PC-9 (cell line): Measurements from ENCODE around the gene CHMP3. TPM values are rescaled to one million over a fixed set of nuclear protein-coding genes. Genes with fewer than 3 reads are reported as not detected.

Source experiments
- BruUV-seq: library from RNA; stranded (reverse); fragments of 400-500 nt; replicated peaks from 2 replicates; lab custom pipeline; 2021; lab: Mats Ljungman, UMichigan
- CTCF ChIA-PET: fragments of 300-600 bp; sonication (Branson Sonifier 250); formaldehyde crosslinking; loops from one replicate; lab custom pipeline; 2022; ENCODE audit warnings: antibody characterized with exemption; lab: Charles Lee
- POLR2A ChIA-PET: fragments of 300-600 bp; sonication (Branson Sonifier 250); formaldehyde crosslinking; loops from one replicate; lab custom pipeline; 2022; ENCODE audit warnings: antibody characterized with exemption; ENCODE audit not compliant: unreplicated experiment; lab: Charles Lee
- DNase-seq, 2 experiments: peaks; one replicate each; pipeline versions ENCODE4 v3.0.0 to v3.0.0-alpha.2; 2015 to 2022; ENCODE audit warnings: mixed read lengths in 1 of 2
- H2AFZ ChIP-seq: fragments of 200-600 bp; sonication (generic); 2 replicates; pipeline ENCODE4 v1.8.1; 2017; ENCODE audit warnings: antibody characterized with exemption
- H3F3A ChIP-seq: fragments of 200-600 bp; sonication (generic); 2 replicates; pipeline ENCODE4 v1.8.1; 2017; ENCODE audit warnings: antibody characterized with exemption, mild to moderate bottlenecking, low read depth; ENCODE audit not compliant: insufficient read depth
- H3K27ac ChIP-seq: fragments of 200-600 bp; sonication (generic); 2 replicates; pipeline ENCODE4 v1.6.1; 2016; ENCODE audit warnings: mixed run types
- H3K27me3 ChIP-seq: fragments of 200-600 bp; sonication (generic); 2 replicates; pipeline ENCODE4 v1.6.1; 2016; ENCODE audit warnings: low read depth, mixed run types; ENCODE audit not compliant: insufficient read depth
- H3K36me3 ChIP-seq: fragments of 200-600 bp; sonication (generic); 2 replicates; pipeline ENCODE4 v1.6.1; 2016; ENCODE audit warnings: low read depth, mixed run types
- H3K4me1 ChIP-seq: fragments of 200-600 bp; sonication (generic); replicated peaks from 2 replicates; pipeline ENCODE4 v1.6.1; 2016; ENCODE audit warnings: mixed run types; ENCODE audit not compliant: insufficient read depth
- H3K4me2 ChIP-seq: fragments of 200-600 bp; sonication (generic); 2 replicates; pipeline ENCODE4 v1.6.1; 2017; ENCODE audit warnings: mixed run types
- H3K4me3 ChIP-seq: fragments of 200-600 bp; sonication (generic); 2 replicates; pipeline ENCODE4 v1.6.1; 2016; ENCODE audit warnings: mixed run types
- H3K79me2 ChIP-seq: fragments of 200-600 bp; sonication (generic); 2 replicates; pipeline ENCODE4 v1.6.1; 2017; ENCODE audit warnings: low read depth, mixed run types
- H3K9me2 ChIP-seq: fragments of 200-600 bp; sonication (generic); 2 replicates; pipeline ENCODE4 v1.8.1; 2017; ENCODE audit warnings: mild to moderate bottlenecking; ENCODE audit not compliant: insufficient read depth
- H3K9me3 ChIP-seq: fragments of 200-600 bp; sonication (generic); 2 replicates; pipeline ENCODE4 v1.8.1; 2016; ENCODE audit warnings: low read depth; ENCODE audit not compliant: insufficient read depth
- H4K20me1 ChIP-seq: fragments of 200-600 bp; sonication (generic); 2 replicates; pipeline ENCODE4 v1.8.1; 2017; ENCODE audit not compliant: insufficient read depth
- EZH2 ChIP-seq: fragments of 200-600 bp; sonication (generic); IDR thresholded peaks from 2 replicates; pipeline ENCODE4 v1.8.0; 2017; ENCODE audit warnings: antibody characterized with exemption, low read depth
- intact Hi-C: fragments of 100-400 bp; cut with micrococcal nuclease; formaldehyde crosslinking; loops from one replicate; pipeline ENCODE4 v1.10.0; 2022; ENCODE audit not compliant: unreplicated experiment
- total RNA-seq: library from RNA; stranded (reverse); gene quantifications from 2 replicates; pipeline ENCODE4 v1.2.3, GENCODE V29; 2021
- TF ChIP-seq, protein P1 (sequence below): fragments of 200-600 bp; sonication (generic); conservative IDR thresholded peaks from 2 replicates; pipeline ENCODE4 v1.6.1; 2017; ENCODE audit warnings: mixed run types, antibody characterized with exemption, mild to moderate bottlenecking, moderate library complexity

CHMP3 gene
- total RNA-seq, 1 experiment from 2014 or later = 108 TPM

DNA sequence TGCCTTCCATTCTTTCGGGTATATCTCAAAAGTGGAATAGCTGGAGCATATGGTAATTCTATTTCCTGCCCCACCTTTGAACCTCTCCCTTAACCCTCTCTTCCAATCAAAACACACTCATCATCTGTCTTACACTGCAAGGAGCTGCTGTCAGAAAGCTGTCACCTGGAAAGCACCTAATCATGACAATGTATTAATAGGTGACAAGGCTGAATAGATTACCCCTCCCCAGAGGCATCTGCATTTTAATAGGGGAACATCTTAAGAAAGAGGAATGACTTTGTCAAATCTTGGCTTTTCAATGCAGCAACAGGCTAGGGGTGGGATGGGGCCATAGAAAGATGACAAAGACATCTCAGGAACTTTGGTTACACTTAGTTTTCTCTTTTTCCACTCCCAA, 41.3 kb downstream of the CHMP3 start:
- H3K36me3 ChIP-seq = no peaks in the 10 kb centered on the region
- DNase-seq = no peak
- H2AFZ ChIP-seq = no peak overlapping the region
- TF ChIP-seq EZH2 = no peak
- TF ChIP-seq, protein P1, sequence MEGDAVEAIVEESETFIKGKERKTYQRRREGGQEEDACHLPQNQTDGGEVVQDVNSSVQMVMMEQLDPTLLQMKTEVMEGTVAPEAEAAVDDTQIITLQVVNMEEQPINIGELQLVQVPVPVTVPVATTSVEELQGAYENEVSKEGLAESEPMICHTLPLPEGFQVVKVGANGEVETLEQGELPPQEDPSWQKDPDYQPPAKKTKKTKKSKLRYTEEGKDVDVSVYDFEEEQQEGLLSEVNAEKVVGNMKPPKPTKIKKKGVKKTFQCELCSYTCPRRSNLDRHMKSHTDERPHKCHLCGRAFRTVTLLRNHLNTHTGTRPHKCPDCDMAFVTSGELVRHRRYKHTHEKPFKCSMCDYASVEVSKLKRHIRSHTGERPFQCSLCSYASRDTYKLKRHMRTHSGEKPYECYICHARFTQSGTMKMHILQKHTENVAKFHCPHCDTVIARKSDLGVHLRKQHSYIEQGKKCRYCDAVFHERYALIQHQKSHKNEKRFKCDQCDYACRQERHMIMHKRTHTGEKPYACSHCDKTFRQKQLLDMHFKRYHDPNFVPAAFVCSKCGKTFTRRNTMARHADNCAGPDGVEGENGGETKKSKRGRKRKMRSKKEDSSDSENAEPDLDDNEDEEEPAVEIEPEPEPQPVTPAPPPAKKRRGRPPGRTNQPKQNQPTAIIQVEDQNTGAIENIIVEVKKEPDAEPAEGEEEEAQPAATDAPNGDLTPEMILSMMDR = no peak
- intact Hi-C loops = no loop called here
- POLR2A ChIA-PET = no interaction called here
- H3K9me3 ChIP-seq = no peaks in the 10 kb centered on the region
- H3F3A ChIP-seq = no peaks in the 10 kb centered on the region
- no peaks in the 10 kb centered on the region for H3K27me3 ChIP-seq
- no peak overlapping the region for H3K4me2 ChIP-seq
- H3K79me2 ChIP-seq = no peaks in the 10 kb centered on the region
- H3K27ac ChIP-seq = no peak overlapping the region
- H4K20me1 ChIP-seq = no peaks in the 10 kb centered on the region
- H3K4me3 ChIP-seq = no peak overlapping the region
- H3K9me2 ChIP-seq = no peaks in the 10 kb centered on the region; the same call in 1 of the 2 replicates
- CTCF ChIA-PET = no interaction called here
- BruUV-seq = no TSS peak
- no peaks in the 10 kb centered on the region for H3K4me1 ChIP-seq

DNA sequence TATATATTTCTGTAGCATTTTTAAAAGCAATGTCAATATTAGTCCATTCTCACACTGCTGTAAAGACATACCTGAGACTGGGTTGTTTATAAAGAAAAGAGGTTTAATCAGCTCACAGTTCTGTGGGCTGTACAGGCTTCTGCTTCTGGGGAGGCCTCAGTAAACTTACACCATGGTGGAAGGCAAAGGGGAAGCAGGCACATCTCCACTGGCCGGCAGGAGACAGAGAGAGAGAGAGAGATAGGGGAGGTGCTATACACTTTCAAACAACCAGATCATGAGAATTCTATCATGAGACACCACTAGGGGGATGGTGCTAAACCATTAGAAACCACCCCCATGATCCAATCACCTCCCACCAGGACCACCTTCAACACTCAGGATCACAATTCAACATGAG, 43.1 kb downstream of the CHMP3 start:
- H3F3A ChIP-seq = no peaks in the 10 kb centered on the region
- POLR2A ChIA-PET = no interaction called here
- no peaks in the 10 kb centered on the region for H3K4me1 ChIP-seq
- TF ChIP-seq, protein P1 = no peak
- TF ChIP-seq EZH2 = no peak
- no peak overlapping the region for H3K4me2 ChIP-seq
- no peaks in the 10 kb centered on the region for H3K9me3 ChIP-seq
- no peak overlapping the region for H3K4me3 ChIP-seq
- no peaks in the 10 kb centered on the region for H4K20me1 ChIP-seq
- CTCF ChIA-PET = no interaction called here
- no peak overlapping the region for H3K27ac ChIP-seq
- no peaks in the 10 kb centered on the region for H3K27me3 ChIP-seq
- DNase-seq = no peak
- no TSS peak for BruUV-seq
- H3K79me2 ChIP-seq = no peaks in the 10 kb centered on the region
- intact Hi-C loops = no loop called here
- H3K9me2 ChIP-seq = no peaks in the 10 kb centered on the region; the same call in 1 of the 2 replicates
- no peaks in the 10 kb centered on the region for H3K36me3 ChIP-seq
- H2AFZ ChIP-seq = no peak overlapping the region

DNA sequence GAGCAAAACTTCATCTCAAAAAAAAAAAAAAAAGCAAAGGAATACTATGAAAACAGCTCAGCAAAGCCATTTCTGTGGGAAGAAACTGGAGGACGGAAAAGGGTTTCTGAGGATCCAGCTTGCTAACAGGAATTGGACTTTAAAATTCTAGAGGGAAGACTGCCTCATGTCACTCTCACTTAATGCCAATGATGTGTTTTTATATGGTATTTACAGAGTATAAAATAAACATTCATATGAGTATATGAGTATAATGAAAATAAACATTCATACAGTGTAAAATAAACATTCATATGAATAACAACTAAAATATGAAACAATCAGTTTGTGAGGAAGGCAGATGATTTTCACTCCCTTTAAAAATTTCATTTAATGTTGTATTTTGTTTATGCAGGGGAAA, 43.9 kb downstream of the CHMP3 start:
- no peaks in the 10 kb centered on the region for H4K20me1 ChIP-seq
- no peak overlapping the region for H3K27ac ChIP-seq
- no peaks in the 10 kb centered on the region for H3K79me2 ChIP-seq
- H3K4me1 ChIP-seq = no peaks in the 10 kb centered on the region
- no peaks in the 10 kb centered on the region for H3K27me3 ChIP-seq
- BruUV-seq = no TSS peak
- H3K9me2 ChIP-seq = no peaks in the 10 kb centered on the region
- no peak for DNase-seq
- H3K4me3 ChIP-seq = no peak overlapping the region
- ChIA-PET CTCF (no interaction called here), POLR2A (no interaction called here)
- no peak for TF ChIP-seq EZH2
- TF ChIP-seq, protein P1 = no peak
- no peaks in the 10 kb centered on the region for H3F3A ChIP-seq
- H2AFZ ChIP-seq = no peak overlapping the region
- H3K36me3 ChIP-seq = no peaks in the 10 kb centered on the region
- intact Hi-C loops = no loop called here
- no peaks in the 10 kb centered on the region for H3K9me3 ChIP-seq
- no peak overlapping the region for H3K4me2 ChIP-seq
